ENCODE data around the gene MAPT. TPM values are rescaled to one million over a fixed set of nuclear protein-coding genes. Genes with fewer than 3 reads are reported as not detected.

The MAPT gene
- total RNA-seq, 1 experiment from 2014 or later: 37.5 TPM

DNA sequence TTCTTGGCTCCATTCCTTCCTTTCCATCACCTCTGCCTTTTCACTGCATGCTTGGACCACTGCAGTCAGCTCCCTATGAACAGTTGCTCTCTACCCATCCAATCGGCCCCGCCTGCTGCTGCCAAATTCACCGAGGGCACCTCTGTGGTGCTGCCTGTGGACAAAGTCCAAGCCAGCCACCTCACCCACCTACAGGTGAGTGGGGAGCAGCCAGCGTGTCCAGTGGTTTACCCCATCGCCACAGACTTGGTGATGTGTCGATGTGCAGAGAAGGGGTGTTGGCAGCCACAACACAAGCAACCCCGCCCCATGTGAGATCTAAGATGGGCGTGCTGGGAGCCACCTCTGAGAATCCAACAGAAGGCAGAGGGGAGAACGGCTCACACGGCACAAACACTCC, 61.0 kb downstream of the MAPT start:
- no peaks in the 10 kb centered on the region for H3K79me2 ChIP-seq (ENCODE audit: insufficient read depth, low read length)
- DNase-seq (ENCODE audit: low read depth, low spot score): no peak
- no peaks in the 10 kb centered on the region for H3K36me3 ChIP-seq (ENCODE audit: control insufficient read depth in 1 of 2, insufficient read depth in 2 of 2, low read length in 2 of 2)
- H3K27me3 ChIP-seq (ENCODE audit: insufficient read depth, low read length): no peaks in the 10 kb centered on the region
- H3K9ac ChIP-seq (ENCODE audit: low read length): peak overlapping the region; percentile 22; the same call in 1 of the 2 replicates
- intact Hi-C loops (cut with micrococcal nuclease): no loop called here
- H3K4me1 ChIP-seq (ENCODE audit: control insufficient read depth in 1 of 2, insufficient read depth in 2 of 2, low read length in 2 of 2): peaks cover 9 to 31% of the 10 kb centered on the region in 2 experiments
- POLR2A ChIA-PET: interaction anchor here (0.6 kb wide), 1 partner anchor 194 kb away, joined by 3 read pairs; no protein-coding TSS in a partner anchor
- no peaks in the 10 kb centered on the region; the same call in 1 of the 2 replicates for H4K20me1 ChIP-seq (ENCODE audit: insufficient read depth)
- H3K4me3 ChIP-seq (replicated peaks in 1 of 2; ENCODE audit: low read depth in 1 of 2, low read length in 2 of 2): peak overlapping the region in 1 of 2 experiments; percentile 21; a peak in 1 of 4 replicates
- peak overlapping the region; percentile 48 for H3K4me2 ChIP-seq (ENCODE audit: low read length)
- CTCF ChIA-PET: interaction anchor here (1.5 kb wide), 1 partner anchor 9 kb away, joined by 5 read pairs; no protein-coding TSS in a partner anchor
- peak; percentile 57 for ATAC-seq
- TF ChIP-seq, protein P1, sequence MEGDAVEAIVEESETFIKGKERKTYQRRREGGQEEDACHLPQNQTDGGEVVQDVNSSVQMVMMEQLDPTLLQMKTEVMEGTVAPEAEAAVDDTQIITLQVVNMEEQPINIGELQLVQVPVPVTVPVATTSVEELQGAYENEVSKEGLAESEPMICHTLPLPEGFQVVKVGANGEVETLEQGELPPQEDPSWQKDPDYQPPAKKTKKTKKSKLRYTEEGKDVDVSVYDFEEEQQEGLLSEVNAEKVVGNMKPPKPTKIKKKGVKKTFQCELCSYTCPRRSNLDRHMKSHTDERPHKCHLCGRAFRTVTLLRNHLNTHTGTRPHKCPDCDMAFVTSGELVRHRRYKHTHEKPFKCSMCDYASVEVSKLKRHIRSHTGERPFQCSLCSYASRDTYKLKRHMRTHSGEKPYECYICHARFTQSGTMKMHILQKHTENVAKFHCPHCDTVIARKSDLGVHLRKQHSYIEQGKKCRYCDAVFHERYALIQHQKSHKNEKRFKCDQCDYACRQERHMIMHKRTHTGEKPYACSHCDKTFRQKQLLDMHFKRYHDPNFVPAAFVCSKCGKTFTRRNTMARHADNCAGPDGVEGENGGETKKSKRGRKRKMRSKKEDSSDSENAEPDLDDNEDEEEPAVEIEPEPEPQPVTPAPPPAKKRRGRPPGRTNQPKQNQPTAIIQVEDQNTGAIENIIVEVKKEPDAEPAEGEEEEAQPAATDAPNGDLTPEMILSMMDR (IDR thresholded peaks at IDR 0.05 in 2 of 3, conservative IDR thresholded peaks at IDR 0.05 in 1 of 3; ENCODE audit: borderline replicate concordance in 1 of 3, insufficient read depth in 1 of 3, low read depth in 2 of 3, low read length in 2 of 3): no peak
- TF ChIP-seq POLR2A (IDR thresholded peaks at IDR 0.05; ENCODE audit: borderline replicate concordance, extremely low read depth, insufficient read depth, insufficient read length): no peak
- no peak for TF ChIP-seq POLR2AphosphoS5 (IDR thresholded peaks at IDR 0.05; ENCODE audit: low read depth, low read length)
- TF ChIP-seq, protein P2, sequence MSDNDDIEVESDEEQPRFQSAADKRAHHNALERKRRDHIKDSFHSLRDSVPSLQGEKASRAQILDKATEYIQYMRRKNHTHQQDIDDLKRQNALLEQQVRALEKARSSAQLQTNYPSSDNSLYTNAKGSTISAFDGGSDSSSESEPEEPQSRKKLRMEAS (IDR thresholded peaks at IDR 0.05): no peak
- H3K9me2 ChIP-seq (ENCODE audit: insufficient read depth): no peaks in the 10 kb centered on the region
- H2AFZ ChIP-seq (ENCODE audit: low read depth, low read length, poor library complexity, severe bottlenecking): no peak overlapping the region
- no peak overlapping the region for H3K27ac ChIP-seq (ENCODE audit: low read depth, low read length)
- BruUV-seq (replicated peaks): no TSS peak
- no peaks in the 10 kb centered on the region for H3K9me3 ChIP-seq (ENCODE audit: control insufficient read depth in 1 of 2, insufficient read depth in 1 of 2, low read depth in 1 of 2, low read length in 2 of 2)
- RAD21 ChIA-PET (ENCODE audit: low non-redundant PET in 1 of 2, low total read pairs in 2 of 2, uncharacterized antibody in 2 of 2, unreplicated experiment in 2 of 2): no interaction called here

DNA sequence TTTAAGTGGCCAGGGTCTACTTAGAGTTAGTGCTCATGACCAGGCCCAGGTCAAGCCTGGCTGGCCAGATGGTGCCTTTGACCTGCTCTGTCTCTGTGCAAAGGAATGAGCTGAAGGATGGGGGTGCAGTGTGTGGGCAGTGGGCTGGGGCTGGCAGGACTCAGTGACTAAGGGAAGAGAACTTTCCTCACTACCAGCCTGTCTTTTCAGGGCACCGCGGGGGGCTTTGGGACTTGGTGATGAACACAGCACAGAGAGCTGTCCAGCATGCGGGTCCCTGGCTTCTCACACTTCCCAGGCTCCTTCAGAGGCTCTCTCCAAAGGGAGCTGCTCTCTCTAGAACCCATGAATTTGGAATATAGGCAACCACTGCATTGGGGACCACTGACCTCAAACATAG, 61.7 kb downstream of the MAPT start:
- peaks cover 9 to 31% of the 10 kb centered on the region in 2 experiments for H3K4me1 ChIP-seq (ENCODE audit: control insufficient read depth in 1 of 2, insufficient read depth in 2 of 2, low read length in 2 of 2)
- no peak overlapping the region for H3K4me3 ChIP-seq (replicated peaks in 1 of 2; ENCODE audit: low read depth in 1 of 2, low read length in 2 of 2)
- no peak overlapping the region for H3K9ac ChIP-seq (ENCODE audit: low read length)
- H3K79me2 ChIP-seq (ENCODE audit: insufficient read depth, low read length): no peaks in the 10 kb centered on the region
- no peaks in the 10 kb centered on the region for H3K9me2 ChIP-seq (ENCODE audit: insufficient read depth)
- no peak for ATAC-seq
- H3K27ac ChIP-seq (ENCODE audit: low read depth, low read length): no peak overlapping the region
- RAD21 ChIA-PET (ENCODE audit: low non-redundant PET in 1 of 2, low total read pairs in 2 of 2, uncharacterized antibody in 2 of 2, unreplicated experiment in 2 of 2): no interaction called here
- BruUV-seq (replicated peaks): no TSS peak
- CTCF ChIA-PET: interaction anchor here (1.5 kb wide), 1 partner anchor 9 kb away, joined by 5 read pairs; no protein-coding TSS in a partner anchor
- no peaks in the 10 kb centered on the region for H3K9me3 ChIP-seq (ENCODE audit: control insufficient read depth in 1 of 2, insufficient read depth in 1 of 2, low read depth in 1 of 2, low read length in 2 of 2)
- H3K36me3 ChIP-seq (ENCODE audit: control insufficient read depth in 1 of 2, insufficient read depth in 2 of 2, low read length in 2 of 2): no peaks in the 10 kb centered on the region
- no peak overlapping the region for H2AFZ ChIP-seq (ENCODE audit: low read depth, low read length, poor library complexity, severe bottlenecking)
- POLR2A ChIA-PET: no interaction called here
- TF ChIP-seq ZBTB33 (IDR thresholded peaks at IDR 0.05; ENCODE audit: extremely low read depth, insufficient replicate concordance, low read length) (no peak), YY1 (IDR thresholded peaks at IDR 0.05; ENCODE audit: extremely low read depth, insufficient replicate concordance, low read depth, low read length) (no peak), FOSL1 (IDR thresholded peaks at IDR 0.05; ENCODE audit: low read depth) (no peak), SRF (IDR thresholded peaks at IDR 0.05; ENCODE audit: low read depth) (no peak), JUND (IDR thresholded peaks at IDR 0.05) (no peak), CEBPB (IDR thresholded peaks at IDR 0.05; ENCODE audit: low read depth) (no peak), POLR2A (IDR thresholded peaks at IDR 0.05; ENCODE audit: borderline replicate concordance, extremely low read depth, insufficient read depth, insufficient read length) (no peak), SIN3A (IDR thresholded peaks at IDR 0.05; ENCODE audit: low read depth) (no peak), ELF1 (IDR thresholded peaks at IDR 0.05; ENCODE audit: borderline replicate concordance, low read depth) (no peak), POLR2AphosphoS5 (IDR thresholded peaks at IDR 0.05; ENCODE audit: low read depth, low read length) (no peak)
- TF ChIP-seq, protein P1 (IDR thresholded peaks at IDR 0.05 in 2 of 3, conservative IDR thresholded peaks at IDR 0.05 in 1 of 3; ENCODE audit: borderline replicate concordance in 1 of 3, insufficient read depth in 1 of 3, low read depth in 2 of 3, low read length in 2 of 3): no peak
- H3K27me3 ChIP-seq (ENCODE audit: insufficient read depth, low read length): no peaks in the 10 kb centered on the region
- no peak overlapping the region for H3K4me2 ChIP-seq (ENCODE audit: low read length)
- DNase-seq (ENCODE audit: low read depth, low spot score): no peak
- intact Hi-C loops (cut with micrococcal nuclease): no loop called here
- no peaks in the 10 kb centered on the region; the same call in 1 of the 2 replicates for H4K20me1 ChIP-seq (ENCODE audit: insufficient read depth)

Data from HCT116 (cell line).